A549 (cell line): Measurements from ENCODE around the gene TAF11L13. TPM values are rescaled to one million over a fixed set of nuclear protein-coding genes. Genes with fewer than 3 reads are reported as not detected.
"Not testable (repeated sequence)": the region's sequence is repeated elsewhere in the genome, so short reads cannot be mapped to it uniquely, and the experiment has no call there.

Source experiments
- ATAC-seq, 2 experiments: fragments of 200-7000 bp in 1 of 2; fragments of >200 bp in 1 of 2; cut with Nextera tagmentation in 1 of 2; cut with Tn5 transposase in 1 of 2; 3 replicates each; pipeline versions ENCODE4 v1.8.0 to v1.9.1; 2018 to 2020; ENCODE audit warnings: mild to moderate bottlenecking in 1 of 2, moderate library complexity in 1 of 2
- CTCF ChIA-PET: fragments of 300-600 bp; sonication (Branson Sonifier 250); formaldehyde crosslinking; extraction: SDS; loops from one replicate; lab custom pipeline; 2021; ENCODE audit warnings: antibody characterized with exemption, inconsistent platforms; lab: Yijun Ruan, JAX
- POLR2A ChIA-PET: fragments of 350-600 bp; formaldehyde crosslinking; extraction: SDS; loops from one replicate; lab custom pipeline; 2021; ENCODE audit warnings: antibody characterized with exemption, inconsistent platforms; lab: Yijun Ruan, JAX
- DNase-seq, 2 experiments: peaks; one replicate each; pipeline versions ENCODE4 v3.0.0 to v3.0.0-alpha.2; 2011 to 2016; ENCODE audit warnings: low read depth in 1 of 2, low spot score in 1 of 2
- FAIRE-seq: peaks from 2 replicates; lab custom pipeline; 2011; peaks lifted over from hg19 to GRCh38; lab: Jason Lieb, UNC
- H3K27ac ChIP-seq, 2 experiments: fragments of >200 bp; sonication (Bioruptor Twin); formaldehyde crosslinking; 3 replicates each; pipeline ENCODE4 v1.5.1; 2016 to 2017
- H3K4me1 ChIP-seq: fragments of >200 bp; sonication (Bioruptor Twin); formaldehyde crosslinking; 3 replicates; pipeline ENCODE4 v1.6.1; 2016
- H3K4me2 ChIP-seq: fragments of >200 bp; sonication (Bioruptor Twin); formaldehyde crosslinking; 3 replicates; pipeline ENCODE4 v1.6.1; 2016
- H3K4me3 ChIP-seq: fragments of >200 bp; sonication (Bioruptor Twin); formaldehyde crosslinking; 3 replicates; pipeline ENCODE4 v1.5.1; 2016
- H3K9me3 ChIP-seq: fragments of >200 bp; sonication (Bioruptor Twin); formaldehyde crosslinking; 3 replicates; pipeline ENCODE4 v1.6.1; 2016
- ESRRA ChIP-seq: fragments of 150-350 bp; IDR thresholded peaks from 2 replicates; pipeline ENCODE4 v1.6.1; 2014; ENCODE audit warnings: mild to moderate bottlenecking, low read length, borderline replicate concordance
- FOSL2 ChIP-seq, 2 experiments: fragments of 450-650 bp in 1 of 2; fragments of >200 bp in 1 of 2; sonication (Bioruptor Twin) in 1 of 2; formaldehyde crosslinking; IDR thresholded peaks; 2 replicates each; pipeline versions ENCODE4 v1.5.0 to v1.6.1; 2016 to 2020; ENCODE audit warnings: mild to moderate bottlenecking in 1 of 2, moderate library complexity in 1 of 2
- HEYL ChIP-seq: fragments of 250-450 bp; sonication (Bioruptor Pico); IDR thresholded peaks from 2 replicates; pipeline ENCODE4 v1.8.0; 2021; ENCODE audit warnings: mild to moderate bottlenecking, moderate library complexity
- NPAS2 ChIP-seq: fragments of 250-450 bp; sonication (Bioruptor Pico); IDR thresholded peaks from 2 replicates; pipeline ENCODE4 v1.8.0; 2022; ENCODE audit warnings: mild to moderate bottlenecking, moderate library complexity, borderline replicate concordance
- SMC3 ChIP-seq: fragments of >200 bp; sonication (Bioruptor Twin); formaldehyde crosslinking; IDR thresholded peaks from 3 replicates; pipeline ENCODE4 v1.6.1; 2018; ENCODE audit warnings: inconsistent platforms
- TFCP2L1 ChIP-seq: fragments of 250-450 bp; sonication (Bioruptor Pico); IDR thresholded peaks from 2 replicates; pipeline ENCODE4 v1.5.0; 2021; ENCODE audit warnings: mild to moderate bottlenecking
- ZC3H11A ChIP-seq: fragments of 450-650 bp; IDR thresholded peaks from 2 replicates; pipeline ENCODE4 v1.6.1; 2014; ENCODE audit warnings: antibody characterized with exemption, mild to moderate bottlenecking
- WGBS: methylation state at CpG from one replicate; pipeline ENCODE4 v1.1.6; 2017; ENCODE audit errors: missing lambda C conversion rate; 5-methylcytosine and 5-hydroxymethylcytosine counted together
- polyA minus RNA-seq: library from RNA; depleted of rRNA, polyadenylated mRNA; stranded (reverse); fragments of >200 nt; gene quantifications from 2 replicates; pipeline ENCODE4 v1.2.3, GENCODE V29; 2011; rRNA and poly(A)+ RNA removed
- polyA plus RNA-seq, 4 experiments: library from polyadenylated mRNA; depleted of rRNA in 3 of 4; stranded (reverse); fragments of >200 nt; fragmentation: RNase III in 1 of 4; extraction: RNeasy Plus Mini Kit Qiagen cat#74134 plus additional on column Dnase treatment in 1 of 4; gene quantifications; 2 replicates in 3 of 4; 3 replicates in 1 of 4; pipeline ENCODE4 v1.2.3, GENCODE V29; 2011 to 2017
- TF ChIP-seq, protein P1 (sequence below): fragments of >200 bp; sonication (Bioruptor Twin); formaldehyde crosslinking; IDR thresholded peaks from 3 replicates; pipeline ENCODE4 v1.5.1; 2016
- TF ChIP-seq, protein P2 (sequence below): fragments of >200 bp; sonication (Bioruptor Twin); formaldehyde crosslinking; IDR thresholded peaks from 3 replicates; pipeline ENCODE4 v1.6.1; 2016

TAF11L13 gene
- polyA plus RNA-seq (2011; rRNA removed) (not detected in 2 replicates), polyA plus RNA-seq (2017; fragmentation: RNase III; extraction: RNeasy Plus Mini Kit Qiagen cat#74134 plus additional on column Dnase treatment) (not detected in 3 replicates), polyA minus RNA-seq (0.58 TPM in 1 of 2 replicates, not detected in the other)
- not detected in 2 replicates for polyA plus RNA-seq (2012; cell fraction: cytosol; rRNA removed)
- not detected in 2 replicates for polyA plus RNA-seq (2012; cell fraction: nucleus; rRNA removed)

DNA sequence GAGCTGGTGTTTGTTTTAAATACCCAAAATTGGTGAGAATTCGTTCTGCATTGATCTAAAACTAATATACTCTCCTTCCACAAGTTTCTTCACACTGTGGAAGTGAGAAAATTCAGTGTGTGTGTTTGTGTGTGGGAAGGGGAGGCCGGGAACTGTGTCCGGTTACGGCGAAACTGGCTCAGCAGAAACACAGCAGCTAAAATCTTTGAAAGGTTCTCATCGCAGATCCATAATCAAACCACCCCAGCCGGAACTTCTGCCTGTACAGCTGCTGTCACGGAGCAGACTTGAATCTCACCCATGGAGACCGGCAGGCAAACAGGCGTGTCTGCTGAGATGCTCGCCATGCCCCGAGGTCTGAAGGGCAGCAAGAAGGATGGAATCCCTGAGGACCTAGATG is at the start of gene TAF11L13:
Gene TAF11L13 (plus strand): TSS at position 301 of the 400 bp plus-strand sequence.
- CTCF ChIA-PET, H3K4me3 ChIP-seq, FAIRE-seq, POLR2A ChIA-PET, H3K27ac ChIP-seq, DNase-seq, H3K9me3 ChIP-seq, ATAC-seq, H3K4me1 ChIP-seq, H3K4me2 ChIP-seq: not testable (repeated sequence)
- 75% methylated on average over 8 of the region's 12 CpGs for WGBS

DNA sequence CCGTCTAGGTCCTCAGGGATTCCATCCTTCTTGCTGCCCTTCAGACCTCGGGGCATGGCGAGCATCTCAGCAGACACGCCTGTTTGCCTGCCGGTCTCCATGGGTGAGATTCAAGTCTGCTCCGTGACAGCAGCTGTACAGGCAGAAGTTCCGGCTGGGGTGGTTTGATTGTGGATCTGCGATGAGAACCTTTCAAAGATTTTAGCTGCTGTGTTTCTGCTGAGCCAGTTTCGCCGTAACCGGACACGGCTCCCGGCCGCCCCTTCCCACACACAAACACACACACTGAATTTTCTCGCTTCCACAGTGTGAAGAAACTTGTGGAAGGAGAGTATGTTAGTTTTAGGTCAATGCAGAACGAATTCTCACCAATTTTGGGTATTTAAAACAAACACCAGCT is 46.2 kb upstream of the TAF11L13 start, which contains the start of gene TAF11L7:
Gene TAF11L7 (minus strand): TSS at position 101 of the 400 bp plus-strand sequence.
- H3K4me2 ChIP-seq, H3K27ac ChIP-seq, ATAC-seq, H3K4me1 ChIP-seq, H3K9me3 ChIP-seq, H3K4me3 ChIP-seq, CTCF ChIA-PET, FAIRE-seq, POLR2A ChIA-PET, DNase-seq: not testable (repeated sequence)
- WGBS: no CpG with 5 or more reads among the region's 16 CpGs

DNA sequence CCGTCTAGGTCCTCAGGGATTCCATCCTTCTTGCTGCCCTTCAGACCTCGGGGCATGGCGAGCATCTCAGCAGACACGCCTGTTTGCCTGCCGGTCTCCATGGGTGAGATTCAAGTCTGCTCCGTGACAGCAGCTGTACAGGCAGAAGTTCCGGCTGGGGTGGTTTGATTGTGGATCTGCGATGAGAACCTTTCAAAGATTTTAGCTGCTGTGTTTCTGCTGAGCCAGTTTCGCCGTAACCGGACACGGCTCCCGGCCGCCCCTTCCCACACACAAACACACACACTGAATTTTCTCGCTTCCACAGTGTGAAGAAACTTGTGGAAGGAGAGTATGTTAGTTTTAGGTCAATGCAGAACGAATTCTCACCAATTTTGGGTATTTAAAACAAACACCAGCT is 41.0 kb upstream of the TAF11L13 start, which contains the start of gene TAF11L8:
Gene TAF11L8 (minus strand): TSS at position 101 of the 400 bp plus-strand sequence.
- DNase-seq, H3K27ac ChIP-seq, CTCF ChIA-PET, ATAC-seq, FAIRE-seq, H3K4me1 ChIP-seq, H3K9me3 ChIP-seq, POLR2A ChIA-PET, H3K4me2 ChIP-seq, H3K4me3 ChIP-seq: not testable (repeated sequence)
- no CpG with 5 or more reads among the region's 16 CpGs for WGBS

DNA sequence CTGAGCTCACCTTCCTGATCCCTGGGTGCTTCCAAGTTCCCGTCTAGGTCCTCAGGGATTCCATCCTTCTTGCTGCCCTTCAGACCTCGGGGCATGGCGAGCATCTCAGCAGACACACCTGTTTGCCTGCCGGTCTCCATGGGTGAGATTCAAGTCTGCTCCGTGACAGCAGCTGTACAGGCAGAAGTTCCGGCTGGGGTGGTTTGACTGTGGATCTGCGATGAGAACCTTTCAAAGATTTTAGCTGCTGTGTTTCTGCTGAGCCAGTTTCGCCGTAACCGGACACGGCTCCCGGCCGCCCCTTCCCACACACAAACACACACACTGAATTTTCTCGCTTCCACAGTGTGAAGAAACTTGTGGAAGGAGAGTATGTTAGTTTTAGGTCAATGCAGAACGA is 37.6 kb upstream of the TAF11L13 start, which contains the start of gene TAF11L9:
Gene TAF11L9 (minus strand): TSS at position 140 of the 400 bp plus-strand sequence.
- ATAC-seq, CTCF ChIA-PET, H3K27ac ChIP-seq, H3K4me3 ChIP-seq, H3K9me3 ChIP-seq, POLR2A ChIA-PET, DNase-seq, H3K4me1 ChIP-seq, FAIRE-seq, H3K4me2 ChIP-seq: not testable (repeated sequence)
- WGBS: 90% methylated on average over 13 of the region's 15 CpGs

DNA sequence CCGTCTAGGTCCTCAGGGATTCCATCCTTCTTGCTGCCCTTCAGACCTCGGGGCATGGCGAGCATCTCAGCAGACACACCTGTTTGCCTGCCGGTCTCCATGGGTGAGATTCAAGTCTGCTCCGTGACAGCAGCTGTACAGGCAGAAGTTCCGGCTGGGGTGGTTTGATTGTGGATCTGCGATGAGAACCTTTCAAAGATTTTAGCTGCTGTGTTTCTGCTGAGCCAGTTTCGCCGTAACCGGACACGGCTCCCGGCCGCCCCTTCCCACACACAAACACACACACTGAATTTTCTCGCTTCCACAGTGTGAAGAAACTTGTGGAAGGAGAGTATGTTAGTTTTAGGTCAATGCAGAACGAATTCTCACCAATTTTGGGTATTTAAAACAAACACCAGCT is 34.2 kb upstream of the TAF11L13 start, which contains the start of gene TAF11L10:
Gene TAF11L10 (minus strand): TSS at position 101 of the 400 bp plus-strand sequence.
- ATAC-seq, H3K9me3 ChIP-seq, H3K4me1 ChIP-seq, POLR2A ChIA-PET, FAIRE-seq, H3K4me3 ChIP-seq, CTCF ChIA-PET, H3K4me2 ChIP-seq, DNase-seq, H3K27ac ChIP-seq: not testable (repeated sequence)
- no CpG with 5 or more reads among the region's 15 CpGs for WGBS

DNA sequence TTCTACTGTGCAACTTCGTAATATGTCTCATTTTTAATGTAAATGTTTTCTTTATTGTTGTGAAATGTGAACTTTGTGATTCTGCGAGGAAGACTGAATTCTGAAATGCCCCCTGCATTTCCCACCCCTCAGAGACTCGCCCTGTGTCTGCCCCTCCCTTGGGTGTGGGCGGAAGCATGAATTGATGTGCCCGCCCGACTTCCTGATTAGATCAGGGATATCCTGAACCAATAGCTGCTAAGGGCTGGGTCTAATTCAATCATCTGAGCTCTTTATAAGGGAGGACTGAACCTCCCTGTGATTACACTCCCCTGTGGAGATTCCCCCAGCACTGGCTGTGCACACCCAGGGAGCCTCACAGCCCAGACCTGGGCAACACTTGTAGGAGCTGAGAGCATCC is 28.0 kb upstream of the TAF11L13 start, which contains the start of gene TAF11L11:
Gene TAF11L11 (plus strand): TSS at position 304 of the 400 bp plus-strand sequence.
- CTCF ChIA-PET, H3K27ac ChIP-seq, H3K9me3 ChIP-seq, H3K4me2 ChIP-seq, H3K4me3 ChIP-seq, FAIRE-seq, POLR2A ChIA-PET, H3K4me1 ChIP-seq, ATAC-seq: not testable (repeated sequence)
- DNase-seq: peak in 1 of 2 experiments; percentile 13
- 71% methylated on average over 6 of the region's 6 CpGs for WGBS

DNA sequence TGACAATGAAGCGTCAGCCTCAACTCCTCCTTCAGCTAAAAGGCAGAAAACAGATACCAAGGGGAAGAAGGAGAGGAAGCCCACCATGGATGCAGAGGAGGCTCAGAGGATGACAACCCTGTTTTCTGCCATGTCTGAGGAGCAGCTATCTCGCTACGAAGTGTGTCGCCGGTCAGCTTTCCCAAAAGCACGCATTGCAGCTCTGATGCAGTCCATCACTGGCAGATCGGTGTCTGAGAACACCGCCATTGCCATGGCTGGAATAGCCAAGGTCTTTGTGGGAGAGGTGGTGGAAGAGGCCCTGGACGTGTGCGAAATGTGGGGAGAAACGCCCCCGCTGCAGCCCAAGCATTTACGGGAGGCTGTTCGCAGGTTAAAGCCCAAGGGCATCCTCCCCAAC is 26.9 kb upstream of the TAF11L13 start:
- no peak for ATAC-seq
- CTCF ChIA-PET: no interaction called here
- Histone ChIP-seq H3K27ac (no peak overlapping the region), H3K4me3 (no peak overlapping the region), H3K9me3 (no peaks in the 10 kb centered on the region), H3K4me2 (no peak overlapping the region), H3K4me1 (peaks cover 7% of the 10 kb centered on the region; the same call in 1 of the 3 replicates)
- POLR2A ChIA-PET: no interaction called here
- FAIRE-seq: no peak
- 93% methylated on average over 14 of the region's 14 CpGs for WGBS
- TF ChIP-seq ESRRA (no peak), TFCP2L1 (CRISPR knock-in tag) (no peak), ZC3H11A (no peak), FOSL2 (IDR thresholded peaks at IDR 0.05) (no peak), FOSL2 (CRISPR knock-in tag; IDR thresholded peaks at IDR 0.05) (no peak), HEYL (CRISPR knock-in tag) (no peak), NPAS2 (CRISPR knock-in tag) (no peak), SMC3 (no peak)
- TF ChIP-seq, protein P1, sequence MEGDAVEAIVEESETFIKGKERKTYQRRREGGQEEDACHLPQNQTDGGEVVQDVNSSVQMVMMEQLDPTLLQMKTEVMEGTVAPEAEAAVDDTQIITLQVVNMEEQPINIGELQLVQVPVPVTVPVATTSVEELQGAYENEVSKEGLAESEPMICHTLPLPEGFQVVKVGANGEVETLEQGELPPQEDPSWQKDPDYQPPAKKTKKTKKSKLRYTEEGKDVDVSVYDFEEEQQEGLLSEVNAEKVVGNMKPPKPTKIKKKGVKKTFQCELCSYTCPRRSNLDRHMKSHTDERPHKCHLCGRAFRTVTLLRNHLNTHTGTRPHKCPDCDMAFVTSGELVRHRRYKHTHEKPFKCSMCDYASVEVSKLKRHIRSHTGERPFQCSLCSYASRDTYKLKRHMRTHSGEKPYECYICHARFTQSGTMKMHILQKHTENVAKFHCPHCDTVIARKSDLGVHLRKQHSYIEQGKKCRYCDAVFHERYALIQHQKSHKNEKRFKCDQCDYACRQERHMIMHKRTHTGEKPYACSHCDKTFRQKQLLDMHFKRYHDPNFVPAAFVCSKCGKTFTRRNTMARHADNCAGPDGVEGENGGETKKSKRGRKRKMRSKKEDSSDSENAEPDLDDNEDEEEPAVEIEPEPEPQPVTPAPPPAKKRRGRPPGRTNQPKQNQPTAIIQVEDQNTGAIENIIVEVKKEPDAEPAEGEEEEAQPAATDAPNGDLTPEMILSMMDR: no peak
- TF ChIP-seq, protein P2, sequence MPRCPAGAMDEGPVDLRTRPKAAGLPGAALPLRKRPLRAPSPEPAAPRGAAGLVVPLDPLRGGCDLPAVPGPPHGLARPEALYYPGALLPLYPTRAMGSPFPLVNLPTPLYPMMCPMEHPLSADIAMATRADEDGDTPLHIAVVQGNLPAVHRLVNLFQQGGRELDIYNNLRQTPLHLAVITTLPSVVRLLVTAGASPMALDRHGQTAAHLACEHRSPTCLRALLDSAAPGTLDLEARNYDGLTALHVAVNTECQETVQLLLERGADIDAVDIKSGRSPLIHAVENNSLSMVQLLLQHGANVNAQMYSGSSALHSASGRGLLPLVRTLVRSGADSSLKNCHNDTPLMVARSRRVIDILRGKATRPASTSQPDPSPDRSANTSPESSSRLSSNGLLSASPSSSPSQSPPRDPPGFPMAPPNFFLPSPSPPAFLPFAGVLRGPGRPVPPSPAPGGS: no peak
- no peak for DNase-seq

DNA sequence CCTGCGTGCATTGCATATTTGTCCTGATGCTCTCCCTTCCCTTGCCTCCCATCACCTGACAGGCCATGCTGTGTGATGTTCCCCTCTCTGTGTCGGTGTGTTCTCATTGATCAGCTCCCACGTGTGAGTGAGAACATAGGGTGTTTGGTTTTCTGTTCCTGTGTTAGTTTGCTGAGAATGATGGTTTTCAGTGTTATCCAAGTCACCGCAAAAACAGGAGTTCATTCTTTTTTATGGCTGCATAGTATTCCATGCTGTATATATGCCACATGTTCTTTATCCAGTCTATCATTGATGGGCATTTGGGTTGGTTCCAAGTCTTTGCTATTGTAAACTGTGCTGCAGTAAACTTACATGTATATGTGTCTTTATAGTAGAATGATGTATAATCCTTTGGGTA is 24.4 kb upstream of the TAF11L13 start:
- not testable (repeated sequence) for H3K9me3 ChIP-seq

More for the DNA sequence above, 24.4 kb upstream of the TAF11L13 start:
- H3K4me1 ChIP-seq, CTCF ChIA-PET, DNase-seq, H3K27ac ChIP-seq, ATAC-seq, POLR2A ChIA-PET, H3K4me3 ChIP-seq, FAIRE-seq, H3K4me2 ChIP-seq: not testable (repeated sequence)
- 58% methylated on average over 4 of the region's 4 CpGs for WGBS
